GM19468 (cell line): ENCODE data around the gene RFX7.

Source experiments
- ATAC-seq: cut with Tn5 transposase; IDR thresholded peaks from one replicate; pipeline ENCODE4 v1.9.1; 2021; ENCODE audit warnings: mild to moderate bottlenecking, moderate library complexity, moderate number of reproducible peaks; ENCODE audit not compliant: unreplicated experiment; ENCODE audit errors: extremely low read depth

Gene RFX7

GRCh38 chr15:56056626-56057025, 187.1 kb downstream of the RFX7 start:
- no peak for ATAC-seq

- no peak for ATAC-seq
Observed at GRCh38 chr15:56053046-56053400, 190.7 kb downstream of the RFX7 start.

GRCh38 chr15:56052395-56053045, 191.2 kb downstream of the RFX7 start:
- ATAC-seq, result no peak

- no peak for ATAC-seq
Observed at GRCh38 chr15:56051676-56052075, 192.0 kb downstream of the RFX7 start.

- ATAC-seq, result no peak
Observed at GRCh38 chr15:56049577-56049976, 194.1 kb downstream of the RFX7 start.

- no peak for ATAC-seq
Observed at GRCh38 chr15:56047354-56047753, 196.3 kb downstream of the RFX7 start.

- ATAC-seq, result no peak
Observed at GRCh38 chr15:56045068-56045748, 198.5 kb downstream of the RFX7 start.

GRCh38 chr15:56042982-56043980, 200.4 kb downstream of the RFX7 start:
- ATAC-seq, result no peak

GRCh38 chr15:56042498-56042897, 201.2 kb downstream of the RFX7 start:
- no peak for ATAC-seq

- no peak for ATAC-seq
Observed at GRCh38 chr15:56042031-56042430, 201.6 kb downstream of the RFX7 start.

GRCh38 chr15:56040081-56041035, 203.3 kb downstream of the RFX7 start:
- no peak for ATAC-seq

GRCh38 chr15:56038707-56039106, 205.0 kb downstream of the RFX7 start:
- ATAC-seq, result no peak

- no peak for ATAC-seq
Observed at GRCh38 chr15:56038015-56038414, 205.7 kb downstream of the RFX7 start.
